Body of pancreas (tissue), 4 donors: ENCODE data around the gene WDR93.

Source experiments
- POLR2A ChIP-seq, 3 donors: fragments of 450-650 bp; IDR thresholded peaks; one replicate each; pipeline ENCODE4 v1.6.1; 2016; ENCODE audit warnings: antibody characterized with exemption in 3 of 3, mild to moderate bottlenecking in 2 of 3
- TF ChIP-seq, protein P1 (sequence below), 7 experiments: fragments of 450-650 bp in 4 of 7; fragments of 200-600 bp in 3 of 7; sonication (generic) in 3 of 7; IDR thresholded peaks; one replicate each; pipeline ENCODE4 v1.5.1; 2016 to 2019; ENCODE audit warnings: antibody characterized with exemption in 7 of 7

DNA sequence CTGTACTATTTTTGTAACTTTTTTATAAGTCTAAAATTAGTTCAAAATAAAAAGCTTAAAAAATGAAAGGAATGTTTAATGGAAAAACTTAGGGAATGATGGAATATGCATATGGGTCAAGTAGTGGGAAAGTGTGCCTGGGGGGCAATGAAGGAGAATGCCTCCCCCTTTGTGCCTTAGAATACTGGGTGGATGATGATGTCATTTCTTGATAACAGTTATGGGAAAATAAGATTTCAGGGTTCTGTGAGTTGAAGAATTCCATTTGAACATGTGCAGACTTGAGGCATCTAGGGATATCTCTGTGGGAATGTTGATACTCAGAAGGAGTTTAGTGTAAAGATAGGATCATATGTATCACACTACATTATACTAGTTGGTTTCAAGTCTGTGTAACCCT, 13.8 kb downstream of the WDR93 start:
- TF ChIP-seq, protein P1, sequence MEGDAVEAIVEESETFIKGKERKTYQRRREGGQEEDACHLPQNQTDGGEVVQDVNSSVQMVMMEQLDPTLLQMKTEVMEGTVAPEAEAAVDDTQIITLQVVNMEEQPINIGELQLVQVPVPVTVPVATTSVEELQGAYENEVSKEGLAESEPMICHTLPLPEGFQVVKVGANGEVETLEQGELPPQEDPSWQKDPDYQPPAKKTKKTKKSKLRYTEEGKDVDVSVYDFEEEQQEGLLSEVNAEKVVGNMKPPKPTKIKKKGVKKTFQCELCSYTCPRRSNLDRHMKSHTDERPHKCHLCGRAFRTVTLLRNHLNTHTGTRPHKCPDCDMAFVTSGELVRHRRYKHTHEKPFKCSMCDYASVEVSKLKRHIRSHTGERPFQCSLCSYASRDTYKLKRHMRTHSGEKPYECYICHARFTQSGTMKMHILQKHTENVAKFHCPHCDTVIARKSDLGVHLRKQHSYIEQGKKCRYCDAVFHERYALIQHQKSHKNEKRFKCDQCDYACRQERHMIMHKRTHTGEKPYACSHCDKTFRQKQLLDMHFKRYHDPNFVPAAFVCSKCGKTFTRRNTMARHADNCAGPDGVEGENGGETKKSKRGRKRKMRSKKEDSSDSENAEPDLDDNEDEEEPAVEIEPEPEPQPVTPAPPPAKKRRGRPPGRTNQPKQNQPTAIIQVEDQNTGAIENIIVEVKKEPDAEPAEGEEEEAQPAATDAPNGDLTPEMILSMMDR (IDR thresholded peaks at IDR 0.05), result no peak
- no peak for TF ChIP-seq POLR2A (IDR thresholded peaks at IDR 0.05)
